ENCODE data around the gene FOXD4L6.
"Not testable (repeated sequence)": the region's sequence is repeated elsewhere in the genome, so short reads cannot be mapped to it uniquely, and the experiment has no call there.

DNA sequence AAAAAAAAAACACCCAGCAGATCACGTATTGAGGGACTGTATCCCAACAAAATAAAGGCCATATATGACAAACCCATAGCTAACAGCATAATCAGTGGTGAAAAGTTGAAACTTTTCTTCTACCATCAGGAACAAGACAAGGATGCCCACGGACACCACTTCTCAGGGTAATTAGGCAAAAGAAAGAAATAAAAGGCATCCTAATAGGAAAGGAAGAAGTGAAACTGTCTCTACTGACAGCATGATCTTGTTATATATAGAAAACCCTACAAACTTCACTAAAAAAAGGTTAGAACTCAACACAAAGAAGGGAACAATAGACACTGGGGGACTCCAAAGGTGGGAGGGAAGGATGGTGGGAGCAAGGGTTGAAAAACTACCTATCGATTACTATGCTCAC lies 42.3 kb downstream of the FOXD4L6 start:
- TF ChIP-seq, protein P1, sequence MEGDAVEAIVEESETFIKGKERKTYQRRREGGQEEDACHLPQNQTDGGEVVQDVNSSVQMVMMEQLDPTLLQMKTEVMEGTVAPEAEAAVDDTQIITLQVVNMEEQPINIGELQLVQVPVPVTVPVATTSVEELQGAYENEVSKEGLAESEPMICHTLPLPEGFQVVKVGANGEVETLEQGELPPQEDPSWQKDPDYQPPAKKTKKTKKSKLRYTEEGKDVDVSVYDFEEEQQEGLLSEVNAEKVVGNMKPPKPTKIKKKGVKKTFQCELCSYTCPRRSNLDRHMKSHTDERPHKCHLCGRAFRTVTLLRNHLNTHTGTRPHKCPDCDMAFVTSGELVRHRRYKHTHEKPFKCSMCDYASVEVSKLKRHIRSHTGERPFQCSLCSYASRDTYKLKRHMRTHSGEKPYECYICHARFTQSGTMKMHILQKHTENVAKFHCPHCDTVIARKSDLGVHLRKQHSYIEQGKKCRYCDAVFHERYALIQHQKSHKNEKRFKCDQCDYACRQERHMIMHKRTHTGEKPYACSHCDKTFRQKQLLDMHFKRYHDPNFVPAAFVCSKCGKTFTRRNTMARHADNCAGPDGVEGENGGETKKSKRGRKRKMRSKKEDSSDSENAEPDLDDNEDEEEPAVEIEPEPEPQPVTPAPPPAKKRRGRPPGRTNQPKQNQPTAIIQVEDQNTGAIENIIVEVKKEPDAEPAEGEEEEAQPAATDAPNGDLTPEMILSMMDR (conservative IDR thresholded peaks at IDR 0.05; ENCODE audit: low read length) = not testable (repeated sequence)
- not testable (repeated sequence) for TF ChIP-seq EZH2phosphoT487 (IDR thresholded peaks at IDR 0.05; ENCODE audit: borderline replicate concordance, low read depth, low read length)
